ENCODE results near the gene NCKAP5.

Gene NCKAP5

DNA sequence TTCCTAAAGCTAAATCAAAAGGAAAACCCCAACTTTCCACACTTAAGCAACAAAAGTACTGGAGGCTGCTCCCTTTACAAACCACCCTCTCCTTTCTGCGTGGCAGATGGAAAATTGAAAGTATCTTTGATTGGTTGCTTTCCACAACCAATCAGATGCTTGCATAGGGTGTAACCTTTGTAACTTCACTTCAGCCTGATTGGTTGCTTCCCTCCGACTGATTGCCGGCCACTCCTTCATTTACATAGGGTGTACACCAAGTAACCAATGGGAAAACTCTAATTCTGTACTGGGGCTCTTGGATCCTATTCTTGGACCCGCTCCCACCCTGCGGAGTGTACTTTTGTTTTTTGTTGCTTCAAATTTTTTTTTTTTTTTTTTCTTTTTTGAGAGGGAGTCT lies 297.7 kb downstream of the NCKAP5 start:
- H3K4me3 ChIP-seq (ENCODE audit: low read depth, low read length): no peak overlapping the region
- TF ChIP-seq, protein P1, sequence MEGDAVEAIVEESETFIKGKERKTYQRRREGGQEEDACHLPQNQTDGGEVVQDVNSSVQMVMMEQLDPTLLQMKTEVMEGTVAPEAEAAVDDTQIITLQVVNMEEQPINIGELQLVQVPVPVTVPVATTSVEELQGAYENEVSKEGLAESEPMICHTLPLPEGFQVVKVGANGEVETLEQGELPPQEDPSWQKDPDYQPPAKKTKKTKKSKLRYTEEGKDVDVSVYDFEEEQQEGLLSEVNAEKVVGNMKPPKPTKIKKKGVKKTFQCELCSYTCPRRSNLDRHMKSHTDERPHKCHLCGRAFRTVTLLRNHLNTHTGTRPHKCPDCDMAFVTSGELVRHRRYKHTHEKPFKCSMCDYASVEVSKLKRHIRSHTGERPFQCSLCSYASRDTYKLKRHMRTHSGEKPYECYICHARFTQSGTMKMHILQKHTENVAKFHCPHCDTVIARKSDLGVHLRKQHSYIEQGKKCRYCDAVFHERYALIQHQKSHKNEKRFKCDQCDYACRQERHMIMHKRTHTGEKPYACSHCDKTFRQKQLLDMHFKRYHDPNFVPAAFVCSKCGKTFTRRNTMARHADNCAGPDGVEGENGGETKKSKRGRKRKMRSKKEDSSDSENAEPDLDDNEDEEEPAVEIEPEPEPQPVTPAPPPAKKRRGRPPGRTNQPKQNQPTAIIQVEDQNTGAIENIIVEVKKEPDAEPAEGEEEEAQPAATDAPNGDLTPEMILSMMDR (IDR thresholded peaks at IDR 0.05; ENCODE audit: low read depth, low read length): no peak
- TF ChIP-seq MYC (IDR thresholded peaks at IDR 0.05; ENCODE audit: low read depth, low read length) (no peak), MAX (IDR thresholded peaks at IDR 0.05; ENCODE audit: low read depth, low read length) (no peak), POLR2A (IDR thresholded peaks at IDR 0.05; ENCODE audit: extremely low read depth, insufficient read length) (no peak)
- no peak for DNase-seq (ENCODE audit: low read depth)

DNA sequence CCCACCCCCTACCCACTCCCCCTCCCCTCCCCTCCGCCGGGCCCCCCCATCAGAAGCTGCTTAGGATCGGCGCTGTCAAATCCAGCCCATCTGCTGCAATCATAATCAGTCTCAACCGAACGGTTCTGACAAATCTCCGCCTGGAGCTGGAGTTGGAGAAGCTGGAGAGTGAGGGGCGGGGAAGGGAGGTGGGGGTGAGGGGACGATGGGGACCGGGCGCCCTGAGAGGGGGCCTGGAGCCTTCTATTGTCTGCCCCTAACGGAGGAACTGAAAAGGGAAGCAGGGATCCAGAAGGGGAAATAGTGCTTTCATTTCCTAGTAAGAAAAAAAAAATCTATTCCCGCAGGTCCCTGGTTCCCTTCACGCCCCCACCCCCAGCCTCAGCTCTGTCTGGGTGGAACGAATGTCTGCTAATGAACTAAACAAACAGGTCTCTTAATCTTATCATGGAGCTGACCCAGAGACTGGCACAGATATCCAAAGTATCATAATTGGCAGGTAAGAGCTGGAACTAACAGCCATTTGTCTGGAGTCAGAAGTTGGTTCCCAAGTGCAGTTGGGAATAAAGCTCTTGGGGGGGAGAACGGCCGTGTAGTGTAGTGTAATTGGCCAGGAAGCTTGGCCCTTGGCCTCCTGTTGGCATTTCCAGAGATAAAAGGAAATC lies 301.2 kb downstream of the NCKAP5 start:
- no peak overlapping the region for H3K4me3 ChIP-seq (ENCODE audit: low read depth, low read length)
- TF ChIP-seq, protein P1 (IDR thresholded peaks at IDR 0.05; ENCODE audit: low read depth, low read length): no peak
- no peak for TF ChIP-seq MAX (IDR thresholded peaks at IDR 0.05; ENCODE audit: low read depth, low read length)
- no peak for TF ChIP-seq POLR2A (IDR thresholded peaks at IDR 0.05; ENCODE audit: extremely low read depth, insufficient read length)
- no peak for TF ChIP-seq MYC (IDR thresholded peaks at IDR 0.05; ENCODE audit: low read depth, low read length)
- no peak for DNase-seq (ENCODE audit: low read depth)

DNA sequence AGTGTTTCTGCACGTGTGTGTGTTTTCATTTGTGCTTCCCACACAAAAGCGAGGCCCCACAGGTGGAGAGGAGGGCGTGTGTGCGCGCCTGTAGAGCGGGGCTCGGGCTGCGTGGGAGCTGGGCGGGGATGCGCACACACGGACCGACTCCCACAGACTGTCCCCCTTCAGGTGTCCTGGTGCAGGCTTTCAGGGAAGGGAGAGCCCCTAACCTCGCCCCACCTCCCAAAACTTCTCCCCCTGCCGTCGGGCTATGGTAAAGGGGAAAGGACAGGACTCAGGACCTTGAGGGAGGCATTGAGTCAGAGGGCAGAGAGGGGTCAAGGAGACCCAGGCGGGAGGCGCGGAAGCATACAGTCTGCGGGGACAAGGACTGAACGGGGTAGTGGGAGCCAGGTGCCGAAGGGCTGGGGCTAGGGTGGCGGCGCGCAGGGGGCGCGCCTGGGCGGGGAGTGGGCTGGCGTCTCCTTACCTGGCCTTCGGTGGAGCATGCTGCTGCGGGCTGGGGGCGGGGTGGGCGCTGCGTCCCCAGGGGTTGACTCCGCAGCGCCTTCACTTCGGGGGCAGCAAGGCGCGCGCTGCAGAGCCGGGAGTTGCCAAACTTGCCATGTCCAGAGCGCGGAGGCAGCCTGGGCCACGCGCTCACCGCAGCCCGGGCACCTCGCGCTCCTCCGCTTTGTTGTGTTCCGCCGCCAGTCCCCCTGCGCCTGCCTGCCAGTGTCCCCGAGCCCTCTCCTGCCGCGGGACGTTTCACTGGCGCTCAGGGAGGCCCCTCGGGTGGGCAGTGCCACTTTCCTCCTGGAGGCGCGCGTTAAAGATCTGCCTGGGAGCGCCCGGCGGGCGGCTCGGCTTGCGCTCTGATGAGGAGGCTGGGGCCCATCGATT lies 302.0 kb downstream of the NCKAP5 start:
- DNase-seq (ENCODE audit: low read depth): no peak
- H3K4me3 ChIP-seq (ENCODE audit: low read depth, low read length): no peak overlapping the region
- TF ChIP-seq POLR2A (IDR thresholded peaks at IDR 0.05; ENCODE audit: extremely low read depth, insufficient read length): no peak
- no peak for TF ChIP-seq MAX (IDR thresholded peaks at IDR 0.05; ENCODE audit: low read depth, low read length)
- TF ChIP-seq, protein P1 (IDR thresholded peaks at IDR 0.05; ENCODE audit: low read depth, low read length): no peak
- TF ChIP-seq MYC (IDR thresholded peaks at IDR 0.05; ENCODE audit: low read depth, low read length): no peak

GRCh38 chr2:133265432-133265949 lies 302.8 kb downstream of the NCKAP5 start:
- no peak overlapping the region for H3K4me3 ChIP-seq (ENCODE audit: low read depth, low read length)
- TF ChIP-seq POLR2A (IDR thresholded peaks at IDR 0.05; ENCODE audit: extremely low read depth, insufficient read length) (no peak), MAX (IDR thresholded peaks at IDR 0.05; ENCODE audit: low read depth, low read length) (no peak), MYC (IDR thresholded peaks at IDR 0.05; ENCODE audit: low read depth, low read length) (no peak)
- TF ChIP-seq, protein P1 (IDR thresholded peaks at IDR 0.05; ENCODE audit: low read depth, low read length): no peak
- DNase-seq (ENCODE audit: low read depth): no peak

GRCh38 chr2:133264989-133265401 lies 303.3 kb downstream of the NCKAP5 start:
- TF ChIP-seq, protein P1 (IDR thresholded peaks at IDR 0.05; ENCODE audit: low read depth, low read length): no peak
- TF ChIP-seq POLR2A (IDR thresholded peaks at IDR 0.05; ENCODE audit: extremely low read depth, insufficient read length) (no peak), MYC (IDR thresholded peaks at IDR 0.05; ENCODE audit: low read depth, low read length) (no peak), MAX (IDR thresholded peaks at IDR 0.05; ENCODE audit: low read depth, low read length) (no peak)
- DNase-seq (ENCODE audit: low read depth): no peak
- no peak overlapping the region for H3K4me3 ChIP-seq (ENCODE audit: low read depth, low read length)

All from NB4 (cell line).